ENCODE results near the gene ABCC8.
"Not testable (repeated sequence)": the region's sequence is repeated elsewhere in the genome, so short reads cannot be mapped to it uniquely, and the experiment has no call there.

Gene ABCC8

DNA sequence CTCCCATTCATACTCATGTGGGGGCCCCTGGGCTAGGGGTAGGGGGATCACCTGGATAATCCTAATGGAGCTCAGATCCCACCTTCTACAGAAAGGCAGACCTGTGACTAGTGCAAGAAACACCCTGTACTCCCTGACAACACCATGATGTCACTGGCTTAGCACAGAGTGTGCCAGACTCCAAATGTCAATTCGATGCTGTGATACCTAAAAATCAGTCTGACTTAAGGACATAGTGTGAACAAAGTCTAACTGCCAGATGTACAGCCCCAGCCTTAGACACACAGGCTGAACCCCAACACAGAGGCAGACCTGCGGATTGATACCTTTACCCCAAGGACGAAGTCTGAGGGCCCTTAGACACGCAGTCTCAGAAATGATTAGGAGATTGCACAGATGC is 8.5 kb downstream of the ABCC8 start:
- no peak for DNase-seq

DNA sequence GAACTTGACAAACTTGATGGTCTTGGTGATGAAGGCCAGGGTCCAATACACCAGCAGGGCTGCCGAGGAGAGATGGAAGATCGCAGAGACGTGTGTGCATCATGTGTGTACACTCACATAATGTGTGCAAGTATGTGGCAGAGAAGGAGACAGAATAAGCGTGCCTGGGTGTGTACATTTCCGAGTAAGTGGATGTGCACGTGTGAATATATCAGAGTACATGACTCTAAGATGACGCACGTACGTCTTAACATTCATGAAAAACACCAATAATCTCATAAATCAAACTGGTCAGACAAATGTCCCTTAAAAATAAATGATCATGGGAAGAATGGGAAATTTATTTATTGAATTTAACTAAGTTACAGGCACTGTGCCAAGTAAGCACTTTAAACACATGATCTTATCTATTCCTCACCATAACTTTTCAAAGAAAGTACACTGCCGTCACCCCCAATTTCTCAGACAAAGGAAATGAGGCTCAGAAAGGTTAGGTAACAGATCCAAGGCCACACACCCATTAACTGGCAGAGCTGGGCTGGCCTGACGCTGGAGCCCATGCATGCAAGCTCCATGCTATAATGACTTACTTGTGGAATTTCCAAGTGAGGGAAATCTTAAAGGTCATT is 13.0 kb downstream of the ABCC8 start:
- no peak for DNase-seq

DNA sequence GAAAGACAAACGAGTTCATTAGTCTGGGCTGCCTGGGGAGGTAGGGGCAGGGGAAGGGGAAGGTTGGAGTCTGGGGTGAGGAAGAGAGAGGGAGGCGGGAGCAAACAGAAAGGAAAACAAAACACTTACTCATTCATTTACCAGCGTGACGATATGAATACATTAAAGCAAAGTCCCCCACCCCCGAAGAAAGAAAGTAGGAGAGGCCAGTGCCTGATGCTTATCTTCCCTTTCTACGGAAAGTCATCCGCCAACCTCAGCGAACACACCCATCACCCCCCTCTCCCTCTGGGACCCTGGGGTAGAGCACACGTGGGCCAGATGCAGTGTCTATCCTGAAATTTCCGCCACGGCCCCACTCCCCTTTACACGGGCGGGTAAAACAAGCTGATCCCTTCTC is 13.7 kb downstream of the ABCC8 start:
- DNase-seq: no peak

DNA sequence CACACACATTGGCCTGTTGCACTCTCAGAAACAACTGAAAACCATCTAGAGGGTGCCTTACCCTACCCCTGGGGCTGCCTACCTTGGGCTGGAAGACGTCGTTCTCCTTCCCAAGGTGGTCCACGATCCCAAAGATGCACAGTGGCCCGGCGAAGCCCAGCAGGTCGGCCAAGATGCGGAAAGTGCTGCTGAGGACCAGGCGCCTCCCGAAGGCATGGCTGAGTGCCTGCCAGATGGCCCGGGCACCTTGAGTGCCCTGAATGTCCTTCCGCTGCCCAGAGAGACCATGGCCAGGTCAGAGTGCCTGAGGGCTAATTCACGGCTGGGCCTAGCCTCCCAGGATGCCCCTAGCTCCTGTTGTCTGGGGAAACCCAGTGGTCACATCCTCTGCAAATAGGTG is 16.2 kb downstream of the ABCC8 start:
- DNase-seq: no peak

DNA sequence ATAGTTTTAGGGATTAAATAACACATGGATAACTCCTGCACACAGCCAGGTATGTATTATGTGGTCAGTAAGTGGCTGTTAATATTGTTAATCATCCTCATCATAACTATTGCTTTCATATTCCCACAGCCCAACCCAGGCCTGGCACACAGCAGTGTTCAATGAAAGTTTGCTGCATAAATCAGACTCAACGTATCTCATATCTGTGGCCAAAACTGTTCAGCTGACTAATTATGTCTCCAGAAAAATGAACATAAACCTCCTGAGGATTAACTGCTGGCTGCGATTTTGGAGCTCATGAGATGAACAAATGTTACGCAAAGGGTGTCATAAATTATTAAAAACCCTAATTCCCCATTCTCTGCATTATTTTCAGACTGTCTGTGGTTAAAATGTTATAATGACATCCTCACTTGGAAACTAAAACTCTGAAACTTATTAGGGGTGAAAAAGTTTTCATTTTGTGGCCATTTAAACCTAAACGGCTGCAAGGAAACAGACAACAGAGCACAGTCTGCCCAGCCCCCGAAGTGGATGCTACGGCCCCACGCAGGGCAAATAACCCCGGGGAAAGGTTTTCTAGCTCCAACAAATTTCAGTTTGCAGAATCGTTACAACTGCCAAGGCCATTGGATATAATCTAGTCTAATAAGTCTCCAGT is 17.3 kb downstream of the ABCC8 start:
- no peak for DNase-seq

DNA sequence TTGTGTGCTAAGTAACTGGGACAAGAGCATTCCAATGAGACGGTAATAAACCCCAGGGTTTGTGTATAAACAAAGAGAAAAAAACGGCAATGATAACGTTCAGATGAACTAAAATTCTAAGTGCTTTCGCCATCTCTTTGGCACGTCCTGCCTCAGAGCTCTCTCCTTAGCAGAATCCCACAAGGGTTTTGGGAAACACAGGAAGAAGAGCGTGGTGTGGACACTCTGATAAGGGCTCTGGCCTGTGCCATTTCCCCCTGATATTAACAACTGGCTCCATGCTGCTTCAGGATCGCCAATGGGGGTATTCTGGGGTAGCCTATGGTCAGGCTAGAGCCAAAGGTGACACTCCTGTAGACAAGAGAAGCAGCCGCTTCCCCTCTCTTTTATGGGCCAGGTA is 18.4 kb downstream of the ABCC8 start:
- no peak for DNase-seq

DNA sequence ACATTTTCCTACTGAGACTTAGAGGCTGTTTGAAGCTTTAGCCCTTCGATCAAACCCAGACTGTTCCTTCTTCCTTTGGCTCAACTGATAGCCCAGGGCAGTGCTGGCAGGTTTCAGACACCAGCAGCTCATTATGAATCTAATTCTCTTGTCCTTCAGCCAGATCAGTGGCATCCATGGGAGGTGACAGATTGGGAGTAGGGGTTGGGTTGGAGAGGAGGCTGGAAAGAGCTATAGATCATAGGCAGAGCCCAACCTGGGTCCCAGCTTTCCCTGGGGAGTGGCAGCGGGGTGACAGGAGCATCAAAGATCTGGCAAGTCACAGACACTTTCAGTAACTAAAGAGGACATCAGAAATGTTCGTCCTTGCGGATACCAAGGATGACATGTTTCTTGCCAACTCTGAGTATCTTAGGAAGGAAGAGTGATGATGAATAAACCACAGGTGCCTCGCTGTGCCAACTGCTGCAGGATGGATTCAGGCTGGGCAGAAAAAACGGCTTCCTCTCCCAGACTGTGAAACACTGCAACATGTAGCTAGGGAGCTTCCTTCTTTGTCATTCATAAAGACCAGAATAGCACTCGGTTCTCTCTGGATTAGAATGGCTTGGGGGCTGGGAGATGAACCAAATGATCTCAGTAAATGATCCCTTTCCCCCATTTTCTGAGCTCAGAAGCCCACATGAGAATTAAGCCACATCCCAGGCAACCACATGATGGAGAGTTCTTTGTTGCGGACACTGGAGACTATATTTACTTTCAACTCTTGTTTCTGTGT is 19.1 kb downstream of the ABCC8 start:
- DNase-seq: no peak

DNA sequence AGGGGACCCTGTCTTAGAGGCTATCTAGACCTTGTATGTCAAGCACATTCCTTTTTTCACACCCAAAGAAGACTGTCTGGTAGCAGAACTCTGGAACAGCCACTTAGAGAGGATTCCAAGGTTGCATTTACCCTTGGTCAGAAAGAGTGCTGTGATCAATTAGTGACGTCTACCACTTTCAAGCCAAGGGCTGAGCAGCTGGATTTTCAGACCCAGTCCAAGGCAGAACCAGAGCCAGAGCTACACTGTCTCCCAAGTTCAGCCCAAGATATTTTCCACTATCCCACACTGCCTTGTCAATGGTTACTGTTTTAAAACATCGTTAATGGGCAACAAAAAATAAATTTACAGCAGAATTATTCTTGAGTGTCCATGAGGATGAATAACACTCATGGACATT is 24.0 kb downstream of the ABCC8 start:
- no peak for DNase-seq

DNA sequence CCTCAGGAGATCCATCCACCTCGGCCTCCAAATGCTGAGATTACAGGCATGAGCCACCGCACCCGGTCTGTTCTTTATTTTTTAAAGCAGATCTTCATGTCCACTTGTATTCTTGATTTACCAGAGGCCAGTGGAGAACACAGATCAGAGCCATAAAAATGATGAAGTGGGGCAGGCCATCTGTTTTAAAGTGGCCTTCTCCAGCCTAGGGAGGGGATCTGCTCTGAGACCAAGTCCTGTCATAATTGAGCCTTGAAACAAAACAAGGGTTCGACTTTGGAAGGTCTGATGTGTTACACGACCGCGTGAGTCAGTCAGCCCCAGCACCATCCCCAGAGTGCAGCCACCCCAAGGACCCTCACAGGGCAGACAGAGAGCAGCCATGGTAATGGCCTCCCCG is 27.5 kb downstream of the ABCC8 start:
- DNase-seq: no peak

DNA sequence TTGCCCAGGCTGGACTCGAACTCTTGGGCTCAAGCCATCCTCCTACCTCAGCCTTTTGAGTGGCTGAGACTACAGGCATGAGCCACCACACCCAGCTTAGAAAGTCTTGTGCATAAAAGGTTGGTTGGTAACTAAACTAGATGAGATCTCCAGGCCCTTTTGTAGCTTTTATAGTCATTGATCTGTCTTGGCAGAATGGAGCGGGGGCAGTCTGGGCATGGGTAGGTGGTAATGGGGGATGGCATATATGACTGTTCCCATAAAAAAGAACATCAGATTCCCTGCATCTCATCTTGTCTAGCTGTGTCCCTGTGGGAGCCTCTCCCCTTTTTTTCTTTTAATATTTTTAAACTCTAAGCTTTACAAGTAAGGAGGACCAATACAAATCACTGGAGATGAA is 30.2 kb downstream of the ABCC8 start:
- DNase-seq: no peak

DNA sequence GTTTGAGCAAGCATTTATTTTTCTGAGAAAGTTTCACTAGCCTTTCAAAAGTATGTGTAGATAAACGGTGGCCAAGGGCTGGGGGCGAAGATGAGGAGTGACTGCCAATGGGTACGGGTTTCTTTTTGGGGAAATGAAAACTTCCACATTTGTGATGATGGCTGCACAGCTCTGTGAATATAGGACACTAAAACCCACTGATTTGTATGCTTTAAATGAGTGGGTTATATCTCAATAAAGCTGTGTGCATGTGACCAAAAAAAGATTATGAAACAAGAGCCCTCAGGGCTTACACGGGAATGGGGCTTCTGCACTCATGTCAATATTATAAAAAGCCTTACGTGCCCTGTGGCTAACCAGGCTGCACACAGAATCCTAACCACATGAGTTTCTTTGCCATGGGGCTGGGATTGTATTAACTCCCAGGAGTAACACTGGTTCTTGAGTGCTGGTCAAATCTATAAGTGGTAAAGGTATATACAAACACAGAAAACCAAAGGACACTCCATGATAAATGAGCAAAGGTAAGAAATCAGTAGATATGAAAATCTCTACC is 31.3 kb downstream of the ABCC8 start:
- no peak for DNase-seq

DNA sequence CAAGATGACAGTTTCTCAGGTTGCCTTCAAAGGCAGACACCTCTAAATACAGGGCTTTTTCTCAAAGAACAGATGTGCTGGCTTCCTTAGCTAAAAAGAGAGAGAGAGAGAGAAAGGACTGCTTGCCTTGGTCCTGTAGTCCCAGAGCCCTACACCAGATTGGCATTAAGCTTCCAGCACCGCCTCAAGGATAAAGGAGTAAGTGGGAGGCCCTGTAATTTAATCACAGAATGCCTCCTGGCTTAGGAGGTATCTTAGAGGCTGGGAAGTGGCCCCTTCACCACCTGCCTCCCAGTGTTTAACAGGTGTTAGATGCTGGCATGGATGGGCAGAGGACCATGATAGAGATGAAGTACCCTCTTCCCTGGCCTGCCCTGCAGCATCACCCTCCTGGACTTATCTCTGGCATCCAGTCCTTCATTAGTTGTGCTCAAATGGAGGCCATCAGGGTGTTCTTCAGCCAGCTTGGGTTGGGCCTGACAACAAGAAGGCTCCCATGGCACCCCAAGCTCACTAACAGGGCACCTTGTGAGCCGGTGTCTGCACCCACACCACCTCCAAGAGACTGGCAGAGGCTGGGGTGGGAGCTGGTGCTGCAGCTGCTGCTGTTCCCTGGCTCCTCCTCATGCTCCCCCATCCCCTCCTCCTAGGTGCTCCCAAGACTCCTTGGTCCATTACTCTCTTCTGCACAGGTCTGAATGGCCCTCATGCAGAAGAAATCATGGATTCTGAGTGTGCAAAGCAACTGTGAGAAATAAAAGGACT is 32.5 kb downstream of the ABCC8 start:
- no peak for DNase-seq

DNA sequence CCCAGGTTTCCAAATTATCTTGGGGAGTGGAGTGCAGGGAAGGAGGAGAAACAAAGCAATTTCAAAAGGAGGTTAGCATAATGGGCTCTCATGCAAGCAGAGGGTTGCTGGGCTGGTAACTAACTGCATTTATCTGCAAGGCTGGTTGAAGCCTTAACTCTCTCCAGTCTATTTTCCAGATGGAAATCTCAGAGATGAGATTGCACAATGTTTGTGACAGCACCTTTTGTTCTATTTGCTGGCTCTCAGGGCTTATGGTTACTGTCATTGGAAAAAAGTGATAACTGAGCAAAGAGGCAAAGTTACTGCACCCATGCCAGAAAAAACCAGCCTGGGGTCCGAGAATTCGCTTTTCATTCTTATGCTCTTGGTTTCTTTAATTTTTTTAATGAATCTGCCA is 33.2 kb downstream of the ABCC8 start:
- no peak for DNase-seq

DNA sequence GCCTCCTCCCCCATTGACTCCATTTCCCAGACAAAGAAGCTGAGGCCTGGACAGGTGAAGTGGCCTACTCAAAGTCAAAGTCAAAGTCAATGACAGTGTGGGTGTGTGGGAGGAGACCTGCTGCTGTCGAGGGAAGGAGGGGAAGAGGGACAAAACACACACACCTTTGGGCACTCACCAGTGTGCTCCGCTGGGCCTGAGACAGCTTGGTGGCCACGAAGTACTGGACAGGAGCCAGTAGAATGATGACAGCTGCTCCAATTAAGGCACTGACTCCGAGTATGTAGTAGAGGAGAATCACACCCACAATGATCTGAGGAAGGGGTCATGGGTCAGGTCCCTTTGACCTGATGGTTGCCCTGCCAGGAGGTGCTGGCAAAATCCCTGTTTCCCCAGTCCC is 33.6 kb downstream of the ABCC8 start:
- no peak for DNase-seq

DNA sequence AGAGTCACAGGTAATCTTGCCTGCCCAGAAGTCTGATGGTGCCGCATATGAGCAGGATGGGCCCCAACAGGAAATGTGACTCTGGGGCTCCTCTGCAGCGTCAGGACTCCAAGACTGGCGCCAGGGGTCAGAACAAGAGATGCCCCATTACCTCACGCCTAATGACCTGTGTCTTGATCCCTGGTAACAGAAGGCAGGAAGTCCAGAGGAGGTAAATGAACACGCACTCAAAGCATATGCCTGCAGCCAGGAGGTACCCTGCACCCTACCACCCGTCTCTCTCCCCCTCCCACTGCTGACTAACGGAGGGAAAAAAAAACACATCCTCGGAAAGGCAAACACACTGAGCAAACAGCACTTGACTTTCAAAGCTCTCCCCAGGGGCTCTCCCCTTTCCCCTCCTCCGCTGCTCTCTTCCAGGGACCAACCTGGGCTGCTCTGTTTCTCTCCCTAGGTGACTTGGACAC is 37.3 kb downstream of the ABCC8 start:
- DNase-seq: peak; percentile 66 to 79

DNA sequence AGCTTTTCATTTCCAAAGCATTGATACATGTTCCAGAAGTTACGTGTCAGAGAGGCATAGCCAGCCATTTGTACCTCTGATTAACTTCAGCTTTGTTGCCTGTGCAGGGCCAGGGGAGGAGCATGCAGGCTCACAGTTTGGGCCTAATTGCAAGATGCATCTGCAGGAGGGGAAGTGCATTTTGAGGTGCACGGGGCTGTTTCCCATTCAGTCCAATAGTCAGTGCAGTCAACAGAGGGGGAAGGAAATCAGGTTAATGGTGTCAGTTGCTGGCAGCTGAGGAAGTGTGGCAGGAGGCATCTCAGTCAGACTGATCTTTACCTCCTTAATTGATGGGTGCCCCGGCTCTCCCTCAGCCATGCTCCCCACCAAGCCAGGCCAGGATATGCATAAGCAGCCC is 39.3 kb downstream of the ABCC8 start:
- DNase-seq: no peak

DNA sequence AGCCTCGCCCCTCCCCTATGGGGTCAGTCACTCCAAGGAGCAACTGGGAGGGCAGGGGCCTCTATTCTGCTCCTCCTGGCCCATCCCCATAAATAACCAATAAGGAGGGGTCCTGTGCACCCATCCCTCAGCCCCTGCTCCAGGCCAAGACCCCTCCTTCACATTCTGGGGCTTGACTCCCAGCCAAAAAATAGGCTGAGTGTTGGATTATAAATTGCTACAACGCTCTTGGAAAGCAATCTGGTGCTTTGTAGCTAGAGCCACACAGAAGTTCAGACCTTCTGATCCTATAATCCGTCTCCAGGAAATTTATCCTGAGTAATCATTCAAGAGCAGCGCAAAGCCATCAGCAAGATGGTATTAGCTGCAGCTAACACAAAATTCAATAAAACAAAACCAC is 42.5 kb downstream of the ABCC8 start:
- no peak for DNase-seq

DNA sequence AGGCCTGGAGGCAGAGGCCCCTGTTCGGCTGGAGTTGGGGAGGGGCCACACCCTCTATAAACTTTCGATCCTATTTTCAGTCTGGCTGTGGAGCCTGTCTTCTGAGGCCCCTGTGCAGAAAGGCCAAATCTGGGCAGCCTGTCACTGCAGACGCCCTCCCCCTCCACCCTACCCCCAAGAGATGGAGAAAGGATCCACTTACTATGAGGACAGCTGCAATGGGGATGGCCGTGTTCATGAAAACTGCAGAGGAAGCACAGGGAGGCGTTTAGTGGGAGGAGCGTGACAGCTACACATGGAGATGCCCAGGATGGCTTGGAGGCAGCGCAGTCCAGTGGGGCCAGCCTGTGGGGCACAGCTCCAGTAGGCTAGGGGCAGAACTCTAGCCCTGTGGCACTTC is 44.6 kb downstream of the ABCC8 start:
- DNase-seq: no peak

DNA sequence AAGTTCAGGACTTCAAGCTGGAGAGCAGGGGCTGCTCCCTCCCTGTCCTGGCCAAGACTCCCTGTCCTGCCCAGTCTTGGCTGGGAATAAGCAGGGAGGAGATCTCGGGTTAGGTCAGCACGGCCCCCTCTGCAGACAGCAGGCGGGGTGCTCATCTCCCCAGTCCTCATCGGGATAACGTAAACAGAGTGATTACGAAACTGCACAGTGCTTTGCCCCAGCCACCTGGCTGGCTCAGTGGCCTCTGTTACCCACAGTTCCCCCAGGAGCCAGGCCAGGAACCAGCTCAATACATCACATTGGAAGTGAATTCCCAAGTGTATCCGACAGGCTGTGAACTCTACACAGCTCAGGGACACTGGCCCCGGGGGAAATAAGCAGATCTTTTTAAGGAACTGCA is 45.5 kb downstream of the ABCC8 start:
- DNase-seq: no peak

DNA sequence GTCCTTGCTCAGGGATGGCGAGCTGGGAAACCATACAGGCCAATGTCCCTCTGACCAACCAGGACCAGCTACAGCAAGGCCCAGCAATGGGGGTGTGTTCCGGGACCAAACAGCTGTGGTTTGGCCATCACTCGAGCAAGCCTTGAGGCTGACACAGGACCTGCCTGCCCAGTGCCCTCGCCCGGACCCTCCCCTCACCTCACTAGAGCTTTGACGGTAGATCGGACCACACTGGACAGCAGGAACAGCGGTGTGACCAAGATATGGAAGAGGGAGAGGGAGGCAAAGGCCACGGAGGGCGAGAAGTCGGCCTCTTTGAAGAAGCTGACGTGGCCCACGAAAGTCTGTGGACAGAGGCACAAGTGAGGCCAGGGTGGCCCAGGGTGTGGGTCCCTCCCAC is 46.0 kb downstream of the ABCC8 start:
- DNase-seq: no peak

DNA sequence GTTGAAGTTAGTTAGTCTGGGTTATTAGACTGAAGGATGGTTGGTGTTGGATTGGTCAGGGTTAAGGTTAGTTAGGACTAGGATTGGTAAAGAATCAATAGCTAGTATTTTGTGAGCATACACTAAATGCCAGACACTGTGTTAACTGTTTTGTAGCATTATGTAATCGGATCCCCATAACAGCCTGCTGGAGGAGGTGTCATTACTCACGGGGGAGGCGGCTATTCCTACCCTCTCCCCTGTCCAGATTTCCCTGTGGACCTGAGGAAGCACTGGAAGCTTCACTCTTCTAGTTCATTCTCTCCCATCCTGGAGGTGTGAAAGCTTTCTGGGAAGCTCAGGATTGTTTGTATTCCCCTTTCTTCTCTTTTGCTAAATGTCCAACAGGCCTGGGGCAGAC is 47.7 kb downstream of the ABCC8 start:
- DNase-seq: no peak

DNA sequence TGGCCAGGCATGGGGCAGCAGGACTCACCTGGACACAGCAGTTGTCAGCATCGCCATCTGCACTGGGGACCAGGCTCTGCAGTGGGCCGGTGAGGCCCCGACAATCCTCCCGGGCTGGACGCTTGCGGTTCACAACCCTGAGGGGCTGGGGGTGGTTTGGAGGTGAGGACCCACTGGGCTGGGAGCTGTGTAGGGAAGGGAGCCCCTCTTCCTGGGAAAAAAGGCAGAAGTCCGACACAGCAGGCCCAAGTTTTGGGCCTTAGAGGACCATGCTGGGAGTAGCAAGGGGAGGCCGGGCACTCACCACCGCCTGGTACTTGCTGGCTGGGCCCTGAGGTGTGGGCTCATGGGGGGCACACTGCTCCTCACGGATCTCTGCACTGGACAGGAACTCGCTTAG is 48.4 kb downstream of the ABCC8 start:
- no peak for DNase-seq

DNA sequence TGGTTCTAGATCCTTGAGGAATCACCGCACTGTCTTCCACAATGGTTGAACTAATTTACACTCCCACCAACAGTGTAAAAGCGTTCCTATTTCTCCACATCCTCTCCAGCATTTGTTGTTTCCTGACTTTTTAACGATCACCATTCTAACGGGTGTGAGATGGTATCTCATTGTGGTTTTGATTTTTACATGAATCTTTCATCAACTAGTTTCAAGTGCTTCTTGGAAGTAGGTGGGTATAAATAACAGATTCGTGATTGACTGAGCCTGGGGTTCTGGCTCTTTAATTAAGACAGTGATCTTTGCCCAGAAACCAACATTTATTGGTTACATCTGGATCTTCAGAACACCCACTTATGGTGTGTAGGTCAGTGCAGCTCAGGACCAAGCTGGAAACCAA is 50.4 kb downstream of the ABCC8 start:
- not testable (repeated sequence) for DNase-seq

All from NCI-H526 (cell line).